ENCODE measurements around the gene EEFSEC. TPM values are rescaled to one million over a fixed set of nuclear protein-coding genes. Genes with fewer than 3 reads are reported as not detected.

EEFSEC gene
- total RNA-seq, 1 donor from 2014 or later: 10.1 TPM

GRCh38 chr3:128262457-128262856 lies 109.2 kb downstream of the EEFSEC start:
- DNase-seq (ENCODE audit: low read depth): no peak
- TF ChIP-seq CTCF (conservative IDR thresholded peaks at IDR 0.05; ENCODE audit: low read depth, low read length): no peak
- H3K4me3 ChIP-seq (ENCODE audit: low read depth, low read length): no peak overlapping the region

- TF ChIP-seq CTCF (conservative IDR thresholded peaks at IDR 0.05; ENCODE audit: low read depth, low read length): no peak
- H3K4me3 ChIP-seq (ENCODE audit: low read depth, low read length): no peak overlapping the region
- DNase-seq (ENCODE audit: low read depth): no peak
These were observed 109.8 kb downstream of the EEFSEC start for GRCh38 chr3:128263118-128263517.

- DNase-seq (ENCODE audit: low read depth): no peak
- TF ChIP-seq CTCF (conservative IDR thresholded peaks at IDR 0.05; ENCODE audit: low read depth, low read length): no peak
- H3K4me3 ChIP-seq (ENCODE audit: low read depth, low read length): no peak overlapping the region
These were observed 110.7 kb downstream of the EEFSEC start for GRCh38 chr3:128263946-128264345.

GRCh38 chr3:128266453-128266852 lies 113.2 kb downstream of the EEFSEC start:
- no peak overlapping the region for H3K4me3 ChIP-seq (ENCODE audit: low read depth, low read length)
- DNase-seq (ENCODE audit: low read depth): no peak
- TF ChIP-seq CTCF (conservative IDR thresholded peaks at IDR 0.05; ENCODE audit: low read depth, low read length): no peak

- no peak for TF ChIP-seq CTCF (conservative IDR thresholded peaks at IDR 0.05; ENCODE audit: low read depth, low read length)
- DNase-seq (ENCODE audit: low read depth): no peak
- no peak overlapping the region for H3K4me3 ChIP-seq (ENCODE audit: low read depth, low read length)
These were observed 114.3 kb downstream of the EEFSEC start for GRCh38 chr3:128267541-128267940.

GRCh38 chr3:128269006-128269775 lies 115.9 kb downstream of the EEFSEC start:
- DNase-seq (ENCODE audit: low read depth): no peak
- H3K4me3 ChIP-seq (ENCODE audit: low read depth, low read length): no peak overlapping the region
- TF ChIP-seq CTCF (conservative IDR thresholded peaks at IDR 0.05; ENCODE audit: low read depth, low read length): no peak

- no peak for TF ChIP-seq CTCF (conservative IDR thresholded peaks at IDR 0.05; ENCODE audit: low read depth, low read length)
- H3K4me3 ChIP-seq (ENCODE audit: low read depth, low read length): no peak overlapping the region
- DNase-seq (ENCODE audit: low read depth): no peak
These were observed 116.5 kb downstream of the EEFSEC start for GRCh38 chr3:128269796-128270195.

Data from epithelial cell of proximal tubule (primary cell).